ENCODE measurements around the gene CHD6. TPM values are rescaled to one million over a fixed set of nuclear protein-coding genes. Genes with fewer than 3 reads are reported as not detected.

Gene CHD6
- total RNA-seq, 1 donor from 2014 or later, result 114 TPM

DNA sequence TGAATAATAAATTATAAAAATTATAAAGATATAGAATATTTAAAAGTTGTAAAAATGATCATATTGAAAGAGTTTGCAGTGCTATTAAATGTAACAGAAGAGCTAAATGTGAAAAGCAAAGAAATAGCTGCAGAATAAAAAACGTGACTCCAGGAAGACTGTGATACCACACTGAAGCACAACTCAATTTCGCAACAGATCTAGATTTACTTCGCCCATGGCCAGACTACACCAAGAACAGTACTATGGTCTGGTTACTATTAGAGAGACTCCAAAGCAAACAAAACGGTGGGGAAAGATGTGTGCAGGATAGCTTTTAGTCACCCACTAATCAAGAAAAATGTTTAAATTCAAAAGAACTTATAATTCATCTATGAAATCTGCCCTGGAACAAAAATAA lies 1.9 kb downstream of the CHD6 start:
- DNase-seq (ENCODE audit: low spot score, unreplicated experiment), result no peak
- H3K4me3 Mint-ChIP-seq (ENCODE audit: low read depth), result peak overlapping the region; percentile 92
- no peak for TF ChIP-seq CTCF (IDR thresholded peaks at IDR 0.05; ENCODE audit: unreplicated experiment)
- no peaks in the 10 kb centered on the region for H3K27me3 Mint-ChIP-seq
- H3K36me3 Mint-ChIP-seq (ENCODE audit: insufficient read depth), result peaks cover 4% of the 10 kb centered on the region
- H3K27ac Mint-ChIP-seq, result no peak overlapping the region
- H3K9me3 Mint-ChIP-seq (ENCODE audit: low read depth), result no peaks in the 10 kb centered on the region
- peaks cover 42% of the 10 kb centered on the region for H3K4me1 Mint-ChIP-seq (ENCODE audit: low read depth)

DNA sequence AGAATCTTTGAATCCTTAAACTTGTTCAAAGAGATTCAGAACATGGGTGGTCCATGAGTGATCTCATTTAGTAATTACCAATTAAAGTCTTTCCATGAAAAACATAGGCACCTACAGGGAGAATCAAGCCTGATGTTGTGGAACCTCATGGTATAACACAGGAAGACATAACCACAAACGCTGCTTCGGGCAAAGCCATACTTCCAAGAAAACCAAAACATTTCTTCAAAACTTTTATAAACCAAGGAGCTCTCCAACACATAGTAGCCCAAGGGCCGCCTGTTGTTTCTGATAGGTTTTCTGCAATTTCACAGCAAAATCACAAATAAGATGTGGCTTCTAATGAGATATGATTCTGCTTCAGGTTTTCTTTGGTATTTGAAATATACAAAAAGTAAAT lies 2.5 kb downstream of the CHD6 start:
- Mint-ChIP-seq H3K4me1 (ENCODE audit: low read depth) (peaks cover 42% of the 10 kb centered on the region), H3K4me3 (ENCODE audit: low read depth) (peak overlapping the region; percentile 47), H3K27me3 (no peaks in the 10 kb centered on the region), H3K9me3 (ENCODE audit: low read depth) (no peaks in the 10 kb centered on the region), H3K27ac (peak overlapping the region; percentile 91), H3K36me3 (ENCODE audit: insufficient read depth) (peaks cover 4% of the 10 kb centered on the region)
- DNase-seq (ENCODE audit: low spot score, unreplicated experiment), result no peak
- TF ChIP-seq CTCF (IDR thresholded peaks at IDR 0.05; ENCODE audit: unreplicated experiment), result no peak

DNA sequence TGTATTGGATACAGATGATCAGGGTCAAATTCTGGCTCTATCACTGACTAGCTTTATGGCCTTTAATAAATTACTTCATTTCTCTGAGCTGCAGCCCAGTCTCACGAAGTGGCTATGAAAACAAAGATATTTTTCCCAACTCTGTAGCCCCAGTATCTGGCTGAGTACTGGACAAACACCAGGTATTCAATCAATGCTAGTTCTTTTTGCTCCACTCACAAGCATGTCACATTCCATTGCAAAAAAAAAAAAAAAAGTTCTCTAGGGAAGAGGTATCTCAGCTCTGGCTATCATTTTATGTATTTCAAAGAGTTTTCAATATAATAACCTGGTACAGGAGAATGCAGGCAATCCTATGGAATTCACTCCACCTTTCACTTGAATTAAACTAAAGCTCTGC lies 3.1 kb downstream of the CHD6 start:
- peak overlapping the region; percentile 47 for H3K4me3 Mint-ChIP-seq (ENCODE audit: low read depth)
- H3K27ac Mint-ChIP-seq, result peak overlapping the region; percentile 91
- no peaks in the 10 kb centered on the region for H3K27me3 Mint-ChIP-seq
- no peak for TF ChIP-seq CTCF (IDR thresholded peaks at IDR 0.05; ENCODE audit: unreplicated experiment)
- no peak for DNase-seq (ENCODE audit: low spot score, unreplicated experiment)
- peaks cover 43% of the 10 kb centered on the region for H3K4me1 Mint-ChIP-seq (ENCODE audit: low read depth)
- H3K9me3 Mint-ChIP-seq (ENCODE audit: low read depth), result no peaks in the 10 kb centered on the region
- H3K36me3 Mint-ChIP-seq (ENCODE audit: insufficient read depth), result peaks cover 4% of the 10 kb centered on the region

GRCh38 chr20:41613321-41613720 lies 4.9 kb downstream of the CHD6 start:
- DNase-seq (ENCODE audit: low spot score, unreplicated experiment), result no peak
- H3K4me1 Mint-ChIP-seq (ENCODE audit: low read depth), result peaks cover 48% of the 10 kb centered on the region
- no peaks in the 10 kb centered on the region for H3K27me3 Mint-ChIP-seq
- H3K27ac Mint-ChIP-seq, result no peak overlapping the region
- H3K9me3 Mint-ChIP-seq (ENCODE audit: low read depth), result no peaks in the 10 kb centered on the region
- no peak overlapping the region for H3K4me3 Mint-ChIP-seq (ENCODE audit: low read depth)
- TF ChIP-seq CTCF (IDR thresholded peaks at IDR 0.05; ENCODE audit: unreplicated experiment), result no peak
- H3K36me3 Mint-ChIP-seq (ENCODE audit: insufficient read depth), result peaks cover 4% of the 10 kb centered on the region

DNA sequence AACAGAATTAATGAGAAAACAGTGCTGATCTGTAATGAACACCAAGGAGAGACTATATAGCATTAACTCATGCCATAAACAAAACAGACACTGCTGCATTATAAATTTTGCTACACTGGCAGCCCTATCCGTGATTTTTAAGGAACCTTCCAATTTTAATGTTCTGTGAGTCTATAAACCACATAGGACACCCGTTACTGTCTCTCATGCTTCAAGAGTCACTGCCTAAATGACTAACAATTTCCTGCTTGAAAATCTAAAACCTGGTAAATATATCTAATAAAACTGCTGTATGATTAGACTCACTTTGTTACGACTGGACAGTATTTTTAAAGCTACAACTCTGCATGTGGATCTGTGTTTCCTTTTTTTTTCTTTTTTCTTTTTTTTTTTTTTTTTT lies 8.7 kb downstream of the CHD6 start:
- no peak for TF ChIP-seq CTCF (IDR thresholded peaks at IDR 0.05; ENCODE audit: unreplicated experiment)
- H3K9me3 Mint-ChIP-seq (ENCODE audit: low read depth), result no peaks in the 10 kb centered on the region
- H3K27ac Mint-ChIP-seq, result no peak overlapping the region

More for the DNA sequence above, 8.7 kb downstream of the CHD6 start:
- H3K4me3 Mint-ChIP-seq (ENCODE audit: low read depth), result no peak overlapping the region
- DNase-seq (ENCODE audit: low spot score, unreplicated experiment), result no peak
- no peaks in the 10 kb centered on the region for H3K27me3 Mint-ChIP-seq
- peaks cover 10% of the 10 kb centered on the region for H3K36me3 Mint-ChIP-seq (ENCODE audit: insufficient read depth)
- H3K4me1 Mint-ChIP-seq (ENCODE audit: low read depth), result peaks cover 38% of the 10 kb centered on the region
